ENCODE data around the gene MEOX2.

GRCh38 chr7:15602236-15602635 lies 84.2 kb downstream of the MEOX2 start:
- TF ChIP-seq, protein P1, sequence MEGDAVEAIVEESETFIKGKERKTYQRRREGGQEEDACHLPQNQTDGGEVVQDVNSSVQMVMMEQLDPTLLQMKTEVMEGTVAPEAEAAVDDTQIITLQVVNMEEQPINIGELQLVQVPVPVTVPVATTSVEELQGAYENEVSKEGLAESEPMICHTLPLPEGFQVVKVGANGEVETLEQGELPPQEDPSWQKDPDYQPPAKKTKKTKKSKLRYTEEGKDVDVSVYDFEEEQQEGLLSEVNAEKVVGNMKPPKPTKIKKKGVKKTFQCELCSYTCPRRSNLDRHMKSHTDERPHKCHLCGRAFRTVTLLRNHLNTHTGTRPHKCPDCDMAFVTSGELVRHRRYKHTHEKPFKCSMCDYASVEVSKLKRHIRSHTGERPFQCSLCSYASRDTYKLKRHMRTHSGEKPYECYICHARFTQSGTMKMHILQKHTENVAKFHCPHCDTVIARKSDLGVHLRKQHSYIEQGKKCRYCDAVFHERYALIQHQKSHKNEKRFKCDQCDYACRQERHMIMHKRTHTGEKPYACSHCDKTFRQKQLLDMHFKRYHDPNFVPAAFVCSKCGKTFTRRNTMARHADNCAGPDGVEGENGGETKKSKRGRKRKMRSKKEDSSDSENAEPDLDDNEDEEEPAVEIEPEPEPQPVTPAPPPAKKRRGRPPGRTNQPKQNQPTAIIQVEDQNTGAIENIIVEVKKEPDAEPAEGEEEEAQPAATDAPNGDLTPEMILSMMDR (IDR thresholded peaks at IDR 0.05), result no peak
- TF ChIP-seq GABPA (IDR thresholded peaks at IDR 0.05; ENCODE audit: low read depth) (no peak), TAF1 (IDR thresholded peaks at IDR 0.05; ENCODE audit: borderline replicate concordance, low read depth, low read length) (no peak), RFX5 (IDR thresholded peaks at IDR 0.05; ENCODE audit: low read length) (no peak), EZH2phosphoT487 (IDR thresholded peaks at IDR 0.05; ENCODE audit: borderline replicate concordance, low read depth) (no peak), MXI1 (IDR thresholded peaks at IDR 0.05; ENCODE audit: low read depth, low read length) (no peak), POLR2AphosphoS5 (IDR thresholded peaks at IDR 0.05; ENCODE audit: low read depth, low read length) (no peak)

All from SK-N-SH (cell line).